ENCODE results near the gene KRT31.
"Not testable (repeated sequence)": the region's sequence is repeated elsewhere in the genome, so short reads cannot be mapped to it uniquely, and the experiment has no call there.

KRT31 gene

GRCh38 chr17:41347869-41348760, 49.3 kb downstream of the KRT31 start:
- in situ Hi-C loops (cut with MboI; ENCODE audit: low sequenced_read_pairs) = no loop called here

- in situ Hi-C loops (cut with MboI; ENCODE audit: low sequenced_read_pairs) = not testable (repeated sequence)
Measured at GRCh38 chr17:41346421-41346820, 51.0 kb downstream of the KRT31 start.

- in situ Hi-C loops (cut with MboI; ENCODE audit: low sequenced_read_pairs) = no loop called here
Measured at GRCh38 chr17:41345992-41346391, 51.4 kb downstream of the KRT31 start.
